ENCODE measurements around the gene CNN2.

GRCh38 chr19:1009981-1010538 lies 16.3 kb upstream of the CNN2 start:
- TF ChIP-seq CTCF (IDR thresholded peaks at IDR 0.05): no peak
- no peak for TF ChIP-seq POLR2A (IDR thresholded peaks at IDR 0.05)
